ENCODE data around the gene USP37. TPM values are rescaled to one million over a fixed set of nuclear protein-coding genes. Genes with fewer than 3 reads are reported as not detected.

USP37 gene
- total and polyA plus RNA-seq, 2 of the 13 experiments (the other 11 are each of a cell fraction or from before 2014, with no cell fraction given) = 6.5 to 30.6 TPM

DNA sequence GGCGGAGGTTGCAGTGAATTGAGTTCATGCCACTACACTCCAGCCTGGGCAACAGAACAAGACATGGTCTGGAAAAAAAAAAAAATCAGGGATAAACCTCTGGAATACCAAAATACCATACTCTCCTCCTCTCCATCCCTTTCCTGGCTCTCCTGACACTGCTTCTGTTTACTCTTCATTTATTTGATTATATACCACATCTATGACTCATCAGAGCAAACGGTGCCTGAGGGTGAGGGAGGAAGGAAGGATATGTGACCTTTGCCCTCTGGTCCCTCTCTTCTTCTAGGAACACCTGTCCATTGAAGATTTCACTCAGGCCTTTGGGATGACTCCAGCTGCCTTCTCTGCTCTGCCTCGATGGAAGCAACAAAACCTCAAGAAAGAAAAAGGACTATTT is 119.2 kb downstream of the USP37 start (continued):
- TF ChIP-seq EP300 (IDR thresholded peaks at IDR 0.05; ENCODE audit: low read depth in 2 of 2, low read length in 2 of 2) (peak in 1 of 2 experiments; percentile 78; a peak in 2 of 4 replicates), EP300 (CRISPR knock-in tag; IDR thresholded peaks at IDR 0.05; ENCODE audit: borderline replicate concordance) (no peak; the same call in 1 of the 2 replicates), ZNF547 (CRISPR knock-in tag; IDR thresholded peaks at IDR 0.05) (no peak), ZBTB38 (CRISPR knock-in tag; IDR thresholded peaks at IDR 0.05) (no peak), ZBTB44 (CRISPR knock-in tag; IDR thresholded peaks at IDR 0.05) (no peak), NR2F2 (IDR thresholded peaks at IDR 0.05; ENCODE audit: borderline replicate concordance, low read depth) (peak; percentile 59), ZNF710 (CRISPR knock-in tag; IDR thresholded peaks at IDR 0.05; ENCODE audit: borderline replicate concordance) (peak; percentile 84; the same call in 1 of the 2 replicates), CREM (IDR thresholded peaks at IDR 0.05) (peak; percentile 39; the same call in 1 of the 2 replicates), CREM (CRISPR knock-in tag; IDR thresholded peaks at IDR 0.05) (no peak), ZNF570 (CRISPR knock-in tag; IDR thresholded peaks at IDR 0.05; ENCODE audit: borderline replicate concordance) (no peak), ZNF747 (CRISPR knock-in tag; IDR thresholded peaks at IDR 0.05; ENCODE audit: borderline replicate concordance) (peak; percentile 40; the same call in 1 of the 2 replicates), TEAD3 (CRISPR knock-in tag; optimal IDR thresholded peaks at IDR 0.05; ENCODE audit: borderline replicate concordance) (peak; percentile 60), HNF4A (CRISPR knock-in tag; IDR thresholded peaks at IDR 0.05) (peak; percentile 65), HBP1 (CRISPR knock-in tag; IDR thresholded peaks at IDR 0.05; ENCODE audit: low read depth) (no peak), ZNF484 (CRISPR knock-in tag; IDR thresholded peaks at IDR 0.05; ENCODE audit: borderline replicate concordance, low read depth) (no peak), ATRX (CRISPR knock-in tag; IDR thresholded peaks at IDR 0.05; ENCODE audit: borderline replicate concordance) (no peak), ZNF83 (CRISPR knock-in tag; IDR thresholded peaks at IDR 0.05; ENCODE audit: borderline replicate concordance) (no peak), MTA3 (CRISPR knock-in tag; IDR thresholded peaks at IDR 0.05) (no peak), ARNT2 (CRISPR knock-in tag; IDR thresholded peaks at IDR 0.05; ENCODE audit: low read depth) (no peak), KAT2B (IDR thresholded peaks at IDR 0.05; ENCODE audit: borderline replicate concordance, low read depth, low read length) (no peak)
- TF ChIP-seq, protein P1, sequence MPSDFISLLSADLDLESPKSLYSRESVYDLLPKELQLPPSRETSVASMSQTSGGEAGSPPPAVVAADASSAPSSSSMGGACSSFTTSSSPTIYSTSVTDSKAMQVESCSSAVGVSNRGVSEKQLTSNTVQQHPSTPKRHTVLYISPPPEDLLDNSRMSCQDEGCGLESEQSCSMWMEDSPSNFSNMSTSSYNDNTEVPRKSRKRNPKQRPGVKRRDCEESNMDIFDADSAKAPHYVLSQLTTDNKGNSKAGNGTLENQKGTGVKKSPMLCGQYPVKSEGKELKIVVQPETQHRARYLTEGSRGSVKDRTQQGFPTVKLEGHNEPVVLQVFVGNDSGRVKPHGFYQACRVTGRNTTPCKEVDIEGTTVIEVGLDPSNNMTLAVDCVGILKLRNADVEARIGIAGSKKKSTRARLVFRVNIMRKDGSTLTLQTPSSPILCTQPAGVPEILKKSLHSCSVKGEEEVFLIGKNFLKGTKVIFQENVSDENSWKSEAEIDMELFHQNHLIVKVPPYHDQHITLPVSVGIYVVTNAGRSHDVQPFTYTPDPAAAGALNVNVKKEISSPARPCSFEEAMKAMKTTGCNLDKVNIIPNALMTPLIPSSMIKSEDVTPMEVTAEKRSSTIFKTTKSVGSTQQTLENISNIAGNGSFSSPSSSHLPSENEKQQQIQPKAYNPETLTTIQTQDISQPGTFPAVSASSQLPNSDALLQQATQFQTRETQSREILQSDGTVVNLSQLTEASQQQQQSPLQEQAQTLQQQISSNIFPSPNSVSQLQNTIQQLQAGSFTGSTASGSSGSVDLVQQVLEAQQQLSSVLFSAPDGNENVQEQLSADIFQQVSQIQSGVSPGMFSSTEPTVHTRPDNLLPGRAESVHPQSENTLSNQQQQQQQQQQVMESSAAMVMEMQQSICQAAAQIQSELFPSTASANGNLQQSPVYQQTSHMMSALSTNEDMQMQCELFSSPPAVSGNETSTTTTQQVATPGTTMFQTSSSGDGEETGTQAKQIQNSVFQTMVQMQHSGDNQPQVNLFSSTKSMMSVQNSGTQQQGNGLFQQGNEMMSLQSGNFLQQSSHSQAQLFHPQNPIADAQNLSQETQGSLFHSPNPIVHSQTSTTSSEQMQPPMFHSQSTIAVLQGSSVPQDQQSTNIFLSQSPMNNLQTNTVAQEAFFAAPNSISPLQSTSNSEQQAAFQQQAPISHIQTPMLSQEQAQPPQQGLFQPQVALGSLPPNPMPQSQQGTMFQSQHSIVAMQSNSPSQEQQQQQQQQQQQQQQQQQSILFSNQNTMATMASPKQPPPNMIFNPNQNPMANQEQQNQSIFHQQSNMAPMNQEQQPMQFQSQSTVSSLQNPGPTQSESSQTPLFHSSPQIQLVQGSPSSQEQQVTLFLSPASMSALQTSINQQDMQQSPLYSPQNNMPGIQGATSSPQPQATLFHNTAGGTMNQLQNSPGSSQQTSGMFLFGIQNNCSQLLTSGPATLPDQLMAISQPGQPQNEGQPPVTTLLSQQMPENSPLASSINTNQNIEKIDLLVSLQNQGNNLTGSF (CRISPR knock-in tag; IDR thresholded peaks at IDR 0.05) = no peak

Data from HepG2 (cell line).